GM19193 (cell line): ENCODE results near the gene COX6B2.

ENCODE experiments used
- POLR2A ChIP-seq: IDR thresholded peaks from 4 replicates; pipeline ENCODE4 v1.6.1; 2011; ENCODE audit not compliant: insufficient read depth, insufficient read length; ENCODE audit errors: extremely low read depth

Gene COX6B2

DNA sequence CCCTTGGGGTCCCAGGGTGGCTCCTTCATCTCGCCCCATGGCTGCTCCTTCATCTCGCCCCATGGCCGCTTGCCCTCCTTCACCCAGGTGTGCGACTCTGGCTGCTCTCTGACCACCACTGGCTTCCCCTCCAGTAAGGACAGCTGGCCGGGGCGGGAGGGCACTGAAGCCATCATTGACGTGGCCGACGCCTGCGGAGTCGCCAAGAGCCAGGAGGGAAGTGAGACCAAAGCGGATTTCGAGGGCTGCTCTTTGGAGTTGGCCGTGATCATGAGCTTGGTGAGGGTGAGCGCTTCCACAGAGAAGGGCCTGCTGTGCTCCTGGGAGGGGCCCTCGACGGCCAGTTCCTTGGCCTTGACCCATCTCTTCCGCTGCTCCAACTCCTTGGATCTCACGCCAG is 4.0 kb upstream of the COX6B2 start:
- TF ChIP-seq POLR2A: no peak

DNA sequence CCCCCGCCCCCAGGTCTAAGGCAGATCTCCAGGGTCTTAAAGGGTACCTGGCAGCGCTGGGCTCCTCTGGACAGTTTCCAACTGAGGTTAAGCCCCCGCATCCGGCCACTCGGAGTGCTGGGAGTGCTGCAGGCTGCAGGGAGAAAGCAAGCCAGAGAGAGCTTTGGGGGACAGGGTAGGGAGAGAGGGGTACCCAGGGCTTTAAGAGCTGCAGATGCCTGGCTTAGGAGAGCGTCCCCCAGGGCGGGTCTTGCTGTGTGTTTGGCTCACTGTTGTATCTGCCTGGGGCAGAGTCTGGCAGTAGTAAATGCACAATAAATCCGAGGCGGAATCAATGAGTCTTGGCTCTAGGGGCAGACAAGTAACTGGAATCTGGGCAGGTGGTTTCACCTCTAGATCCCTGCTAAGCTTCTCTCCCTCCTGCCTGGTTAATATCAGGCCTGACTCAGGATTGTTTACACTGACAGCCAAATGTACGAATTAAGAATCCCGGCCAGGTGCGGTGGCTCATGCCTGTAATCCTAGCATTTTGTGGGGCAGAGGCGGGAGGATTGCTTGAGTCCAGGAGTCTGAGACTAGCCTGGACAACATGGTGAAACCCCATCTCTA is 798 bp upstream of the COX6B2 start:
- TF ChIP-seq POLR2A: no peak

DNA sequence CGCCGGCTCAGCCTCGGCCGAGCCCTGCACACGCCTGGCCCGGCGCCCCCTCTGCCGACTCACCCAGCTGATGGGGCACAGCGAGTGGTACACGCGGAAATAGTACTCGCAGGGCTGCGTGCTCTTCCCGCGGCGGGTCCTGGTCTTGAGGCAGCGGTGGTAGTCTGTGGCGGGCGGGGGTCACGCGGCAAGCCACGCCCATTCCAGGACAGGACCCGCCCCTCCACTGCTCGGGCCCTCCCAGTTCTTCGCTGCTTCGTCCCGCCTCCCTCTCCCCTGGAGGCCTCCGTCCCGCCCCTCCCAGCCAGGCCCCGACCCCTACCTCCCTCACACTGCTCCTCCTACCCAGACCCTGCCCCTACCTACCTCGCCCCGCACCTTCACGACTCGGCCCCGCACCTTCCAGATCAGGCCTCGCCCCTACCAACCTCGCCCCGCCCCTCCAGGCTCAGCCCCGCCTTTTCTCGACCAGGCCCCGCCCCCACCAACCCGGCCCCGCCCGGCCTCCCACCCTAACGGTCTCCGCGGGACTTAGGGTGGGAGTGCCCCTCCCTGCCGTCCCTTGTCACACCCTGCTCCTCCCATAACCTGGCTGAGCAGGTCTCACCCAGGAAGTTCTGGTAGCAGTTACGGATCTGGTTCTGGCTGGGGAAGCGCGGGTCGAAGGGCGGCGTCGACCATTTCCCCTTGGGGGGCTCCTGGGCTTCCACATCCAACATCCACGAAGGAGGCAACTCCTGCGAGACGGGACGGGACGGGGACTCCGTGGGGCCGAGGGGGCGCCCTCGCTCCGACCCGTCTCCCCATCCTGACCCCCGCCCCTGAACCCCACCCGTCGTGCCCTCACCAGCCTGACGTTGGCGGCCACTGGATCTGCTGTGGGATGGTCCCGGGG is 469 bp downstream of the COX6B2 start:
- TF ChIP-seq POLR2A: no peak

DNA sequence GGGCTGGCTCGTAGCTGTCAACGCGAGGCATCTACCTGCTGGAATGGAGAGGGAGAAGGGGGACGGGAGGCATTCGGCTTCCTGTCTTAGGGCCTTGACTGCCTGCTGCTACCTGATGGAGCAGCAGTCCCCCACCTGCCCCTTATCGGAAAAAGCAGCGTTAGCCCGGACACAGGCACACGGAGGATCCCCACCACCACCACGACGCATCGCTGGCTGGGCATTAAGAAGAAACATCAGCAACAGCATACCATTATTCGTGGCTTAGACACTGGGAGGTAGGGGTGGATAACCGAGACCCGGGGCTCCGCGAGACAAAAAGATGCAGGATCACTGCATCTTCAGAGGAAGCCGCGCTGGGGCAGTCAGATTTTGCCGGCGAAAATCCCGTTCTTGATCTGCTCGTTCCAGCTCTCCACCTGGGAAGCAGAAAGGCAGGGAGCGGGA is 1.1 kb downstream of the COX6B2 start:
- no peak for TF ChIP-seq POLR2A

DNA sequence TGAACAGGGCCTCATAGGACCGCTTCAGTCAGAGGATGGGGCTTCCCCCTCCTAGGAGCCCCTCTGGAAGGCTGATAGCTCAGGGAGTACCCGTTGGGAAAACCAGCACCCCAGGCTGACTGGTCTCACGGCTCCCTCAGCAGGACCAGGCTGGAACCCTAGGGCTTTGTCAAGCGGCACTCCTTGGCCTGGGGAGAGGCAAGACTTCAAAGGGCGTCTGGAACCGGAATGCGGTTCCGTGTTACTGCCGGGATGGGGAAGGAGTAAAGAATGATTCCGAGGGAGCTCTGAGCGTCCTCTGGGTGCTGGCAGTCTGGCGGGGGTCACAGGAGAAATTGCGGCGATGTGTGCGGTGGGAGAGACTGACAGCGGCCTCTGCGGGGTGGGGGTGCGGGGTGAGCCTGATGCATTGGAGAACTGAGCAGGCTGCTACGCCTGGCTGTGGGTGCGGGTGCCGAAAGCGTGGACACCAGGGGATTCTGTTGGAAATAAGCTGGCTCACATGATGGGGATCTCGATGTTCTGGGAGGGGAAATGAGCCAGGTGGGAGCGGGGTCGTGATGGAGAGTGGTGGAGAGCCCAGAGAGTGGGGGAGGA is 1.9 kb downstream of the COX6B2 start:
- TF ChIP-seq POLR2A: no peak

DNA sequence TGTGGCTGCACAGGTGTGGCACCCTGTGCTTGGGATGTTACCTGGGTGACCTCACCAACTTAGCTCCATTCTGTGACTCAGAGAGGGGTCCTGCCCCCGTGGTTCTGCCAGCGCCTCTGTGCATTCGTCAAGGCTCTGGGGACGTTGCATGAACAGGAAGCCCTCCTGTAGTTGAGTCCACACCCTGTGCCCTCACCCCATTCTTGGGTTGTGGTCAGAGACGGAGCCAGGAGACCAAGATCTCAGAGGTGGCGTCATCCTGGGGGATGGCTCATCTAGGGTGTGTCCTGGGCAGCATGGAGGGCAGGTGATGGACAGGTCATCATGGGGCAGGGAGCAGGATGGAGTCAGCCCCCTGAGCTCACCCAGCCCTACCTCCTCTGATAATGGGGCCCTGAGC is 2.5 kb downstream of the COX6B2 start:
- no peak for TF ChIP-seq POLR2A

DNA sequence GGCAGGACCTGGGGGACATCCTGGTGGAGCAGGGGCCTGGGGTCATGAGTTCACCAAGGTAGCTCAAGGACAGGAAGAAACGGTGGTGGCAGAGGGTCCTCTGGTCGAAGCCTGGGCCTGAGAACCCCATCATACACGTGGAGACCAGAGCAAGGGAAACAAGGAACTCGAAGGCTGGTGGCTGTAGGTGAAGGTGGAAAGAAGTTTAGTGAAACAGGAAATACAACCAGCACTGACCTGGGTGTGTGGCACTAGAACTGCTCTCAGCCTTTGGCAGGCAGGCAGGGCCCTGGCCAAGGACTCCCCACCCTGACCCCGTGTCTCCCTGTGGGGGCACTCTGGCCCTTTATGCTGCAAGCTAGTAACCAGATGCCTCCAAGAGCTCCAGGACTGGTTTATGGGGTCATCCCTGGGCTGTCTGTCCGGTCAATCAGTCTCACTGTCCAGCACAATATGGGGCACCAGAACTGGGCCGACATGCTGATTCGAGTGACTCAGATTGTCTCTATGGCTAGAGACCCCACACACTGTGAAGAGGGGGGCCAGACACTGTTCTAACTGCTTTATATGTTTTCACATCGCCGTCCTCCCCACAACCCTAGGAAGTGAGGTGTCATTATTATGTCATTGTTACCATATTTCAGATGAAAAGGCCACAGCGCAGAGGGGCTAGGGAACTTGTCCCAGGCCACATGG is 3.8 kb downstream of the COX6B2 start:
- TF ChIP-seq POLR2A: no peak

DNA sequence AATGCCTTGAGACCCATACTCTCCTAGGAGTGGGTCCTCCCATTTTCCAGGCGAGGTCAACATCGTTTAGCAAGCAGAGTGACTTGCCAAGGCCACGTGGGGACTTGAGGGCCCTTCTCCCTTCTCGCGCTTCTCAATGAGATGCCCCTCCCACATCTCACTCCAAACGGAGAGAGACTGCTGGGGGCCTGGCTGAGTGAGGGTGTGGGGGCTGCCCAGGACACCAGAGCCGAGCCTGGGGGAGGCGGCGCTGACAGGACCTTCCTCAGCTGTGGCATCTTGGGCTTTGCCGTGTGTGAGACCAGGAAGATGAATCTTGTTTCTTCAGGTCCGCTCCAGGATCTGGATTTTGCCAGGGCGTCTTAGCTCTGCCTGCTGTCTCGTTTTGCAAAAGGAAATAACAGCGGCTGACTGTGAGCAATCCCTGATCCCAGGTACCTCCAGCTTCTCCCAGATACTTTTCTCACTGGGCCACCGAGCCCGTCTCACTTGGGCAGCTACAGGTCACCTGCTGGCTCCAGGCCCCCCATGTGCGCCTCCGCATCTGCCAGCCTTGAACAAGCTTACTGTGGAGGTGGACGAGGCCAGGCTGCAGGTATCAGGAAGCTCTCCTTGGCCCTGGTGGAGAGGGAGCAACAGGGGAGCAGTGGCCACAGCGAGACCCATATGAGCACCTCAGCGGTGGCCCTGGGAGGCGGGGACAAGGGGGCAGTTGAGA is 6.0 kb downstream of the COX6B2 start:
- TF ChIP-seq POLR2A: no peak

DNA sequence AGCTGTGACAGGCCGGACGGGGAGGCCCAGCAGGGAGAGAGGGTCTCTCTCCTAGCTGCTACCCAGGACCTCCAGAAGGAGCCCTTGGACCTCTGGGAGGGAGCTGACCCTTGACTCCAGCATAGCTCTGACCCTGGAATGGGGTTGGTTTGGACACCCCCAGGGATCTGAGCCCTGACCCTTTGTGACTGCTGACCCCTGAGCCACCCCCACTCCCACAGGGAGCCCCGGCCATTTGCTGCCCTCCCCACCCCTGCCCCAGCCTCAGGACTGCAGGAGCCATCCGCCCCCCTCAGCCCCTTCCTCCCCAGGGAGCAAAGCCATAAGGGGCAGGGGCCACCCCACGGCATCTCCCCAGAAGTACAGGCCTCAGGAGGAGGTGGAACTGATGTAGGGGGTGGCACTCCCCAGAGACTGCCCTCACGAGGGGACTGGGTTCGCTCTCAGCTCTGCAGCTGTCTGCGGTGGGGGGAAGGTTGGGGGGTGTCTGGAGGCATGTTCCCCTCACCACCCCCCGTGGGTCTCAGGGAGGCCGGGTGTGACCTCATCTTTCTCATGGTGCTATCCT is 7.0 kb downstream of the COX6B2 start:
- no peak for TF ChIP-seq POLR2A

DNA sequence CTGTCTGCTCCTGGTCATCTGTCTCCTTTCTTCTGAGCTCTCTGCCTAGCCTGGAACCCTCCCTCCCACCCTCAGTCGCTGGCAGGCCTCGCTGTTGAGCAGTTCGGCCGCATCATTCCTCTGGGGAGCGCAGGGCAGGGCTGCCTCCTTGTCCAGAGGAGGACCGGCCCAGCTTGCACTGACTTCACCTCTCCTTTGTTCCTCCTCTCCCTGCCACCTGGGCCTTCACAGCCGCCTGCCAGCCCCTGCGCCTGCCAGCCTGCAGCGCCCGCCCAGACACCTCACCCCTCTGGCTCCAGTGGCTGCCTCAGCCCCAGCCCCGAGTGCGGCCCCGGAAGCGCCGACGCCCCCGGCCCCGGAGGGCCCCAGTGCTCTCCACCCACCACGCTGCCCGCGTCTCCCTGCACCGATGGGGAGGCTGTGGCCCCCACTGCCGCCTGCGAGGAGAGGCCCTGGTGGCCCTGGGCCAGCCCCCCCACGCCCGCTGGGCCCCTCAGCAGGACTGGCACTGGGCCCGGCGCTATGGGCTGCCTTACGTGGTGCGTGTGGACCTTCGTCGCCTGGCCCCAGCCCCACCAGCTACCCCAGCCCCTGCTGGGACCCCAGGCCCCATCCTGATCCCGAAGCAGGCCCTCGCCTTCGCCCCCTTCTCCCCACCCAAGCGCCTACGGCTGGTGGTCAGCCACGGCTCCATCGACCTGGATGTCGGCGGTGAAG is 7.6 kb downstream of the COX6B2 start:
- TF ChIP-seq POLR2A: no peak

DNA sequence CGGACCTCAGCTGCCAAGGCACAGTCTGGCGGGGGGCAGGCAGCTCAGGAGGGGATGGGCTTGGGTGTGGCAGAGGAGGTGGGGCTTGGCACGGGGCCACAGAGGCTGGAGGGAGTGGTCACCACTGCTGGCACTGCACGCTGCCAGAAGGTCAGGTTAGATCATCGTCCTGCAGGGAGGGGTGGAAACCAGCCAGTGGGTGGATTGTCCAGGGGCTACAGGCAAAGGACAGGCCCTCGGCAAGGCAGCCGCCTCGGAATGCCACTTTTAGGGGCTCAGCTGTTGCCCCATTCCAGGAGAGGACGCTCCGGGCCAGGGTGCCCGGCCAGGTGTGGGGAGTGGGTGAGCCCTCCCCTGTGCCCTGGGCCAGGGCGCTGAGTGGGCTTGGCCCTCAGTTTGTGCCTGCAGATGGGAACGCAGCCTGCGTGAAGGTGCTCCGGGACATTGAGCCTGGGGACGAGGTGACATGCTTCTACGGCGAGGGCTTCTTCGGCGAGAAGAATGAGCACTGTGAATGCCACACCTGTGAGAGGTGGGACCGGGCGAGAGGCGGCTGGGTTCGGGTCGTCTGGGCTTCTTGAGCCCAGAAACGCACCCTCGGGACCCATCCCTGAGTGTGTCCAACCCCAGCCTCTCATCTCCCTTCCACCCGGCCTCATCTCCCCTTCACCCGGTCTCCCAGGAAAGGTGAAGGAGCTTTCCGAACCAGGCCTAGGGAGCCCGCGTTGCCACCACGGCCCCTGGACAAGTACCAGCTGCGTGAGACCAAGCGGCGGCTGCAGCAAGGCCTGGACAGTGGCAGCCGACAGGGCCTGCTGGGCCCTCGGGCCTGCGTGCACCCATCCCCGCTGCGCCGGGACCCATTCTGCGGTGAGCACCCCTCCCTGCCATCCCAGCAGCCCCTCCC is 8.4 kb downstream of the COX6B2 start:
- no peak for TF ChIP-seq POLR2A

DNA sequence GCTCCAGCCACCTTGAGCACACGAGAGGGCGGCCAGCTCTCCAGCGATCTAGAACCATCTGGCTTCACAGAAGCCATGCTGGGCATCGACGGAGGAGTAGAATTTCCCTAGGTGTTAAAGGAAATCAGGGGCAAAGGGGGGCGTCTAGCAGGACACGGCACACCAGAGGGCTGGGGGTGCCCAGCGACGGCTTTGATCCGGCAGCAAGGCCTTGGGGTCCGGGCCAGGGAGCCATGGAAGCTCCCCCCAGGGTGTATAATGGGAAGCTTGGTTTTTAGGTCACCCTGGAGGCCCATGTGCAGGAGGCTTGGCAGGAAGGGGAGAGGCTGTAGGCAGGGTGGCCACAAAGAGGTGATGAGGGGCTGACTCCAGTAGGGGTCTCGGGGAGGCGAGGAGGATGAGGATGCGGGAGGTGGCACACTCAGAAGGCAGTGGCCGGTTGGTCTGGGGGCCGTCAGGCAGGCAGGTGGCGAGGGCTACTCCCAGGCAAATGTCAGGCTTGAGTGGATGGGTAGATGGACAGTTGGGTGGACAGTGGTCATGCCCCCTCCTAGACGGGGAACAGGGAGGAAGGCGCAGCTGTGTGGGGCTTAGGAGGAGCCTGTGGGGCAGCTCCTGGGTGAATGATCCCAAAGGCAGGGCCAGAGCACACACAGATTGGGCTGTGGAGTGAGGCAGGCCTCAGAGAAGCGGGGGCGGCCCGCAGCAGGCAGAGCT is 9.3 kb downstream of the COX6B2 start:
- no peak for TF ChIP-seq POLR2A
